Measurements from ENCODE around the gene SRRM3. TPM values are rescaled to one million over a fixed set of nuclear protein-coding genes. Genes with fewer than 3 reads are reported as not detected.
"Not testable (repeated sequence)": the region's sequence is repeated elsewhere in the genome, so short reads cannot be mapped to it uniquely, and the experiment has no call there.

SRRM3 gene
- total and polyA plus RNA-seq, 3 experiments from 2014 or later: not detected

GRCh38 chr7:76196786-76197185, 4.9 kb upstream of the SRRM3 start:
- no peak overlapping the region for H3K4me3 Mint-ChIP-seq
- Histone ChIP-seq H3K36me3 (ENCODE audit: insufficient read depth, low read length) (no peaks in the 10 kb centered on the region), H3K4me3 (ENCODE audit: low read length) (no peak overlapping the region), H3K27me3 (ENCODE audit: insufficient read depth, low read length, poor library complexity, severe bottlenecking) (peaks cover 3% of the 10 kb centered on the region), H3K9me3 (ENCODE audit: low read length) (no peaks in the 10 kb centered on the region), H3K4me1 (ENCODE audit: insufficient read depth, low read length) (no peaks in the 10 kb centered on the region), H3K27ac (ENCODE audit: low read depth, low read length) (no peak overlapping the region)
- H3K27me3 Mint-ChIP-seq: peaks cover 29 to 45% of the 10 kb centered on the region in 2 donors
- CTCF ChIA-PET: no interaction called here
- no peak for DNase-seq
- H3K9me3 Mint-ChIP-seq: peaks cover 0 to 2% (median 0%) of the 10 kb centered on the region in 5 donors
- H3K36me3 Mint-ChIP-seq: no peaks in the 10 kb centered on the region
- peak overlapping the region in 1 of 8 donors; percentile 71 for H3K27ac Mint-ChIP-seq
- POLR2A ChIA-PET: no interaction called here
- no peaks in the 10 kb centered on the region for H3K4me1 Mint-ChIP-seq

GRCh38 chr7:76198202-76198601, 3.5 kb upstream of the SRRM3 start:
- Mint-ChIP-seq H3K9me3 (peaks cover 0 to 2% (median 0%) of the 10 kb centered on the region in 5 donors), H3K4me1 (no peaks in the 10 kb centered on the region), H3K36me3 (no peaks in the 10 kb centered on the region), H3K4me3 (no peak overlapping the region), H3K27me3 (peaks cover 34 to 47% of the 10 kb centered on the region in 2 donors), H3K27ac (no peak overlapping the region)
- DNase-seq: no peak
- H3K4me3 ChIP-seq (ENCODE audit: low read length): no peak overlapping the region
- H3K36me3 ChIP-seq (ENCODE audit: insufficient read depth, low read length): no peaks in the 10 kb centered on the region
- H3K9me3 ChIP-seq (ENCODE audit: low read length): no peaks in the 10 kb centered on the region
- ChIA-PET CTCF (no interaction called here), POLR2A (no interaction called here)
- no peaks in the 10 kb centered on the region for H3K4me1 ChIP-seq (ENCODE audit: insufficient read depth, low read length)
- no peak overlapping the region for H3K27ac ChIP-seq (ENCODE audit: low read depth, low read length)
- H3K27me3 ChIP-seq (ENCODE audit: insufficient read depth, low read length, poor library complexity, severe bottlenecking): peaks cover 3% of the 10 kb centered on the region

GRCh38 chr7:76202666-76203030, 952 bp downstream of the SRRM3 start:
- H3K4me1 Mint-ChIP-seq: no peaks in the 10 kb centered on the region
- Histone ChIP-seq H3K4me1 (ENCODE audit: insufficient read depth, low read length) (no peaks in the 10 kb centered on the region), H3K9me3 (ENCODE audit: low read length) (no peaks in the 10 kb centered on the region), H3K4me3 (ENCODE audit: low read length) (no peak overlapping the region), H3K27me3 (ENCODE audit: insufficient read depth, low read length, poor library complexity, severe bottlenecking) (peaks cover 3% of the 10 kb centered on the region), H3K27ac (ENCODE audit: low read depth, low read length) (no peak overlapping the region), H3K36me3 (ENCODE audit: insufficient read depth, low read length) (no peaks in the 10 kb centered on the region)
- no peak for DNase-seq
- H3K9me3 Mint-ChIP-seq: peaks cover 0 to 2% (median 0%) of the 10 kb centered on the region in 5 donors
- ChIA-PET POLR2A (no interaction called here), CTCF (interaction anchor here (1.0 to 1.1 kb wide), 3 partner anchors 10 to 111 kb away, joined by 3 read pairs; no protein-coding TSS in a partner anchor)
- peak overlapping the region in 1 of 7 donors; percentile 6 for H3K4me3 Mint-ChIP-seq
- no peak overlapping the region for H3K27ac Mint-ChIP-seq
- H3K36me3 Mint-ChIP-seq: no peaks in the 10 kb centered on the region
- peaks cover 43 to 56% of the 10 kb centered on the region in 2 donors for H3K27me3 Mint-ChIP-seq

- peaks cover 3% of the 10 kb centered on the region for H3K27me3 ChIP-seq (ENCODE audit: insufficient read depth, low read length, poor library complexity, severe bottlenecking)
- H3K4me1 Mint-ChIP-seq: no peaks in the 10 kb centered on the region
- no peak for DNase-seq
- H3K36me3 Mint-ChIP-seq: no peaks in the 10 kb centered on the region
- no peak overlapping the region for H3K27ac ChIP-seq (ENCODE audit: low read depth, low read length)
- H3K27me3 Mint-ChIP-seq: peaks cover 35 to 54% of the 10 kb centered on the region in 2 donors
- no peaks in the 10 kb centered on the region for H3K4me1 ChIP-seq (ENCODE audit: insufficient read depth, low read length)
- no peaks in the 10 kb centered on the region for H3K9me3 ChIP-seq (ENCODE audit: low read length)
- peaks cover 0 to 2% (median 0%) of the 10 kb centered on the region in 5 donors for H3K9me3 Mint-ChIP-seq
- POLR2A ChIA-PET: no interaction called here
- H3K4me3 Mint-ChIP-seq: no peak overlapping the region
- CTCF ChIA-PET: interaction anchor here (0.8 to 1.2 kb wide), 2 partner anchors 26 to 111 kb away, joined by 3 to 4 read pairs; no protein-coding TSS in a partner anchor
- H3K4me3 ChIP-seq (ENCODE audit: low read length): no peak overlapping the region
- no peak overlapping the region for H3K27ac Mint-ChIP-seq
- no peaks in the 10 kb centered on the region for H3K36me3 ChIP-seq (ENCODE audit: insufficient read depth, low read length)
These were observed 2.5 kb downstream of the SRRM3 start for GRCh38 chr7:76204147-76204546.

- Mint-ChIP-seq H3K4me3 (no peak overlapping the region), H3K27me3 (peaks cover 31 to 45% of the 10 kb centered on the region in 2 donors), H3K27ac (no peak overlapping the region), H3K9me3 (no peaks in the 10 kb centered on the region), H3K4me1 (no peaks in the 10 kb centered on the region), H3K36me3 (no peaks in the 10 kb centered on the region)
- Histone ChIP-seq H3K4me1 (ENCODE audit: insufficient read depth, low read length) (no peaks in the 10 kb centered on the region), H3K27me3 (ENCODE audit: insufficient read depth, low read length, poor library complexity, severe bottlenecking) (no peaks in the 10 kb centered on the region), H3K4me3 (ENCODE audit: low read length) (no peak overlapping the region), H3K9me3 (ENCODE audit: low read length) (no peaks in the 10 kb centered on the region), H3K36me3 (ENCODE audit: insufficient read depth, low read length) (no peaks in the 10 kb centered on the region), H3K27ac (ENCODE audit: low read depth, low read length) (no peak overlapping the region)
- DNase-seq: no peak
- POLR2A ChIA-PET: no interaction called here
- CTCF ChIA-PET: no interaction called here
These were observed 4.9 kb downstream of the SRRM3 start for GRCh38 chr7:76206633-76207032.

GRCh38 chr7:76209310-76209709, 7.6 kb downstream of the SRRM3 start:
- DNase-seq: no peak
- ChIA-PET POLR2A (no interaction called here), CTCF (no interaction called here)
- H3K27me3 ChIP-seq (ENCODE audit: insufficient read depth, low read length, poor library complexity, severe bottlenecking): no peaks in the 10 kb centered on the region
- no peaks in the 10 kb centered on the region for H3K4me1 Mint-ChIP-seq
- no peak overlapping the region for H3K27ac Mint-ChIP-seq
- H3K4me1 ChIP-seq (ENCODE audit: insufficient read depth, low read length): no peaks in the 10 kb centered on the region
- peaks cover 25 to 36% of the 10 kb centered on the region in 2 donors for H3K27me3 Mint-ChIP-seq
- no peak overlapping the region for H3K27ac ChIP-seq (ENCODE audit: low read depth, low read length)
- no peaks in the 10 kb centered on the region for H3K36me3 Mint-ChIP-seq
- H3K9me3 Mint-ChIP-seq: no peaks in the 10 kb centered on the region
- H3K4me3 Mint-ChIP-seq: no peak overlapping the region
- no peaks in the 10 kb centered on the region for H3K9me3 ChIP-seq (ENCODE audit: low read length)
- no peak overlapping the region for H3K4me3 ChIP-seq (ENCODE audit: low read length)
- H3K36me3 ChIP-seq (ENCODE audit: insufficient read depth, low read length): no peaks in the 10 kb centered on the region

GRCh38 chr7:76211216-76211615, 9.5 kb downstream of the SRRM3 start:
- Mint-ChIP-seq H3K4me1 (no peaks in the 10 kb centered on the region), H3K27me3 (peaks cover 16 to 21% of the 10 kb centered on the region in 2 donors), H3K4me3 (no peak overlapping the region), H3K27ac (no peak overlapping the region), H3K9me3 (no peaks in the 10 kb centered on the region), H3K36me3 (no peaks in the 10 kb centered on the region)
- Histone ChIP-seq H3K4me1 (ENCODE audit: insufficient read depth, low read length) (no peaks in the 10 kb centered on the region), H3K36me3 (ENCODE audit: insufficient read depth, low read length) (no peaks in the 10 kb centered on the region), H3K4me3 (ENCODE audit: low read length) (no peak overlapping the region), H3K9me3 (ENCODE audit: low read length) (no peaks in the 10 kb centered on the region), H3K27me3 (ENCODE audit: insufficient read depth, low read length, poor library complexity, severe bottlenecking) (no peaks in the 10 kb centered on the region), H3K27ac (ENCODE audit: low read depth, low read length) (no peak overlapping the region)
- no peak for DNase-seq
- ChIA-PET CTCF (no interaction called here), POLR2A (no interaction called here)

GRCh38 chr7:76215349-76215748, 13.7 kb downstream of the SRRM3 start:
- H3K27ac Mint-ChIP-seq; H3K36me3 ChIP-seq (ENCODE audit: insufficient read depth, low read length); H3K27ac ChIP-seq (ENCODE audit: low read depth, low read length); H3K4me1 ChIP-seq (ENCODE audit: insufficient read depth, low read length); H3K9me3 ChIP-seq (ENCODE audit: low read length); POLR2A ChIA-PET; CTCF ChIA-PET; H3K9me3 Mint-ChIP-seq; DNase-seq; H3K4me3 Mint-ChIP-seq; H3K4me1 Mint-ChIP-seq; H3K27me3 ChIP-seq (ENCODE audit: insufficient read depth, low read length, poor library complexity, severe bottlenecking); H3K36me3 Mint-ChIP-seq; H3K4me3 ChIP-seq (ENCODE audit: low read length): not testable (repeated sequence)
- H3K27me3 Mint-ChIP-seq: peaks cover 21 to 34% of the 10 kb centered on the region in 2 donors
